HCEC 1CT (cell line): ENCODE data around the gene MLYCD.
"Not testable (repeated sequence)": the region's sequence is repeated elsewhere in the genome, so short reads cannot be mapped to it uniquely, and the experiment has no call there.

Experiments
- DNase-seq: peaks from one replicate; pipeline ENCODE4 v3.0.0-alpha.2; 2017

Gene MLYCD

GRCh38 chr16:83942074-83942473, 43.2 kb downstream of the MLYCD start:
- DNase-seq: no peak

GRCh38 chr16:83942815-83943515, 44.0 kb downstream of the MLYCD start:
- DNase-seq: no peak

- DNase-seq: no peak
These were observed 44.7 kb downstream of the MLYCD start for GRCh38 chr16:83943516-83944050.

GRCh38 chr16:83945587-83945986, 46.7 kb downstream of the MLYCD start:
- no peak for DNase-seq

GRCh38 chr16:83946154-83946780, 47.4 kb downstream of the MLYCD start:
- DNase-seq: no peak

GRCh38 chr16:83946781-83947566, 48.1 kb downstream of the MLYCD start:
- no peak for DNase-seq

GRCh38 chr16:83947642-83948234, 48.8 kb downstream of the MLYCD start:
- no peak for DNase-seq

GRCh38 chr16:83948914-83949723, 50.2 kb downstream of the MLYCD start:
- DNase-seq: no peak

- DNase-seq: no peak
These were observed 50.7 kb downstream of the MLYCD start for GRCh38 chr16:83949724-83950001.

GRCh38 chr16:83950862-83951399, 52.0 kb downstream of the MLYCD start:
- DNase-seq: not testable (repeated sequence)

- no peak for DNase-seq
These were observed 52.6 kb downstream of the MLYCD start for GRCh38 chr16:83951544-83951943.

- peak; percentile 53 for DNase-seq
These were observed 53.6 kb downstream of the MLYCD start for GRCh38 chr16:83952587-83952939.

- peak; percentile 93 for DNase-seq
These were observed 54.3 kb downstream of the MLYCD start, which contains the start of gene OSGIN1 for GRCh38 chr16:83952940-83953795. OSGIN1 (plus strand) TSS chr16:83953240; CDS start chr16:83957672, 4,432 bp downstream.

GRCh38 chr16:83953796-83954576, 55.1 kb downstream of the MLYCD start:
- no peak for DNase-seq

- peak; percentile 30 for DNase-seq
These were observed 55.7 kb downstream of the MLYCD start for GRCh38 chr16:83954577-83955016.

- DNase-seq: no peak
These were observed 56.6 kb downstream of the MLYCD start for GRCh38 chr16:83955218-83956130.

- DNase-seq: peak; percentile 58
These were observed 57.7 kb downstream of the MLYCD start for GRCh38 chr16:83956336-83957289.

- no peak for DNase-seq
These were observed 58.5 kb downstream of the MLYCD start for GRCh38 chr16:83957296-83957855.
